HG02885 (cell line): ENCODE results near the gene CD46.

Experiments
- ATAC-seq: cut with Tn5 transposase; IDR thresholded peaks from one replicate; pipeline ENCODE4 v1.9.1; 2021; ENCODE audit warnings: mild to moderate bottlenecking; ENCODE audit not compliant: unreplicated experiment, poor library complexity

Gene CD46

GRCh38 chr1:207825719-207826556, 74.1 kb downstream of the CD46 start:
- peak; percentile 68 for ATAC-seq

GRCh38 chr1:207826557-207827487, 75.0 kb downstream of the CD46 start:
- no peak for ATAC-seq

GRCh38 chr1:207827488-207827830, 75.6 kb downstream of the CD46 start:
- no peak for ATAC-seq

GRCh38 chr1:207828046-207828445, 76.2 kb downstream of the CD46 start:
- no peak for ATAC-seq

- peak; percentile 35 for ATAC-seq
Observed at GRCh38 chr1:207828485-207829158, 76.8 kb downstream of the CD46 start.

GRCh38 chr1:207829576-207829975, 77.7 kb downstream of the CD46 start:
- no peak for ATAC-seq

- no peak for ATAC-seq
Observed at GRCh38 chr1:207830788-207831187, 78.9 kb downstream of the CD46 start.

GRCh38 chr1:207831517-207832327, 79.9 kb downstream of the CD46 start:
- ATAC-seq: peak; percentile 85

- no peak for ATAC-seq
Observed at GRCh38 chr1:207832796-207833195, 80.9 kb downstream of the CD46 start.

GRCh38 chr1:207833381-207833780, 81.5 kb downstream of the CD46 start:
- no peak for ATAC-seq

GRCh38 chr1:207833956-207834660, 82.3 kb downstream of the CD46 start:
- ATAC-seq: no peak

GRCh38 chr1:207835958-207836357, 84.1 kb downstream of the CD46 start:
- no peak for ATAC-seq

- ATAC-seq: no peak
Observed at GRCh38 chr1:207836591-207837347, 84.9 kb downstream of the CD46 start.

GRCh38 chr1:207837673-207838072, 85.8 kb downstream of the CD46 start:
- no peak for ATAC-seq

GRCh38 chr1:207838156-207839082, 86.6 kb downstream of the CD46 start:
- ATAC-seq: no peak

GRCh38 chr1:207839083-207839413, 87.2 kb downstream of the CD46 start:
- no peak for ATAC-seq

- ATAC-seq: no peak
Observed at GRCh38 chr1:207840380-207840779, 88.5 kb downstream of the CD46 start.

GRCh38 chr1:207841293-207841692, 89.4 kb downstream of the CD46 start:
- ATAC-seq: no peak
